Adipocyte (in vitro differentiated cells): ENCODE data around the gene CHST11.

Source experiments
- DNase-seq: peaks from one replicate; pipeline ENCODE4 v3.0.0-alpha.2; 2015; ENCODE audit warnings: low read depth
- H3K27me3 ChIP-seq: replicated peaks from 2 replicates; pipeline ENCODE4 v1.7.0; 2013; ENCODE audit warnings: mild to moderate bottlenecking, low read length, moderate library complexity; ENCODE audit not compliant: control insufficient read depth, insufficient read depth
- H3K36me3 ChIP-seq: 2 replicates; pipeline ENCODE4 v1.7.0; 2013; ENCODE audit warnings: low read length, mild to moderate bottlenecking, moderate library complexity; ENCODE audit not compliant: control insufficient read depth, insufficient read depth, severe bottlenecking
- H3K4me1 ChIP-seq: 2 replicates; pipeline ENCODE4 v1.7.0; 2013; ENCODE audit warnings: mild to moderate bottlenecking, low read length, moderate library complexity; ENCODE audit not compliant: control insufficient read depth, insufficient read depth
- H3K4me3 ChIP-seq: 2 replicates; pipeline ENCODE4 v1.7.0; 2013; ENCODE audit warnings: mild to moderate bottlenecking, low read length, moderate library complexity
- H3K9ac ChIP-seq: 2 replicates; pipeline ENCODE4 v1.7.0; 2013; ENCODE audit warnings: mild to moderate bottlenecking, low read length, moderate library complexity
- H3K9me3 ChIP-seq: 2 replicates; pipeline ENCODE4 v1.7.0; 2013; ENCODE audit warnings: mild to moderate bottlenecking, low read length, moderate library complexity; ENCODE audit not compliant: control insufficient read depth

CHST11 gene

DNA sequence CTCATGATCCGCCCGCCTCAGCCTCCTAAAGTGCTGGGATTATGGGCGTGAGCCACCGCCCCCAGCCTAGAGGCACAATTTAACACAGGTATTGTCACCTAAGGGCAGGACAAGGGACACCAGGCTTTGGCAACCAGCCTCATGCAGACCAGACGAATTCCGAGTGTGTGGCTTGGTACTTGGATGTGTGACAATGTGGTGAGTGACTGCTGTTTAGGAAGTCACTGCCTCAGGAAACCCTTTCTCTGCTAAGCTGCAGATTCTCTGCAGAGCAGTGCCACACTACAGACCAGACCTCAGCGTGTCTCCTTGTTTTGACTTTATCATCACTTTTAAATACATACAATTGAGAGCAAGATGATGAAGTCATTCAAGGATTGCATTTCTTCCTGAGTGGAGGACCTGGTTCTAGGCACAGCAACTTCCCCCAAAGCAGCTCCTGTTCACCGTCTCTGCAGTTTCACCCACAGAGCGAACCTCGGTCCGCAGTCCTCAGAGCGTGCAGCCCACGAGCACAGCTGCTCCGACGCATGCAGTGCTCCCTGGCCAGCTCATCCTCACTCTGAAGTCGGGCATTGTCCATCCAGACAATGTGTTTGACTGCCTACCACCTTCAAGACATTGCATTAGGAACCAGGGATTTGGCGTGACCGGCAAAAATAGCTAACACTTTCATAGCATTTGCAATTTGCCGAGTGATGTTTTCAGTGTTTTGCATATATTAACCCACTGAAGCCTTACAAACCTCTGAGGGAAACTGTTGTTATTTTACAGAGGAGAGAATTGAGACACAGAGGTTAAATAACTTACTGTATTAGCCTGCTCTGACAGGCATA is 235.2 kb downstream of the CHST11 start:
- H3K4me1 ChIP-seq, result peaks cover 27% of the 10 kb centered on the region
- H3K36me3 ChIP-seq, result no peaks in the 10 kb centered on the region
- H3K27me3 ChIP-seq, result no peaks in the 10 kb centered on the region
- no peak overlapping the region for H3K9ac ChIP-seq
- no peak overlapping the region for H3K4me3 ChIP-seq
- H3K9me3 ChIP-seq, result no peaks in the 10 kb centered on the region
- DNase-seq, result no peak

DNA sequence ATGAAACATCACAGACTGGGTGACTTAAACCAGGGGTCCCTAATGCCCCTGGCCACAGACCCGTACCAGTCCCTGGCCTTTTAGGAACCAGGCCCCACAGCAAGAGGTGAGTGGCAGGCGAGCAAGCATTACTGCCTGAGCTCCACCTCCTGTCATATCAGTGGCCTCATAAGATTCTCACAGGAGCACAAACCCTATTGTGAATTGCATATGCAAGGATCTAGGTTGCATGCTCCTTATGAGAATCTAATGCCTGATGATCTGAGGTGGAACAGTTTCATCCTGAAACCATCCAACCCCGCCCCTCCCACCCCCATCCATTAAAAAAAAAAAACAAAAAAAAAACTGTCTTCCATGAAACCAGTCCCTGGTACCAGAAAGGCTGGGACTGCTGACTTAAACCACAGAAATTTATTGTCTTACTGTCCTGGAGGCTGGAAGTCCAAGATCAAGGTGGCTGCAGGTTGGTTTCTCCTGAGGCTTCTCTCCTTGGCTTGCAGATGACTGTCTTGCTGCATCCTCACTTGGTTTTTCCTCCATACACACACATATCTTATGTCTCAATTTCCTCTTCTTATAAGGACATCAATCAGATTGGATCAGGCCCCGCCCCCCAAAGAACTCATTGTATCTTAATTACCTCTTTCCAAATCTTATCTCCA is 235.9 kb downstream of the CHST11 start:
- Histone ChIP-seq H3K4me1 (peaks cover 30% of the 10 kb centered on the region), H3K27me3 (no peaks in the 10 kb centered on the region), H3K4me3 (no peak overlapping the region), H3K9me3 (no peaks in the 10 kb centered on the region), H3K9ac (no peak overlapping the region), H3K36me3 (no peaks in the 10 kb centered on the region)
- DNase-seq, result no peak

DNA sequence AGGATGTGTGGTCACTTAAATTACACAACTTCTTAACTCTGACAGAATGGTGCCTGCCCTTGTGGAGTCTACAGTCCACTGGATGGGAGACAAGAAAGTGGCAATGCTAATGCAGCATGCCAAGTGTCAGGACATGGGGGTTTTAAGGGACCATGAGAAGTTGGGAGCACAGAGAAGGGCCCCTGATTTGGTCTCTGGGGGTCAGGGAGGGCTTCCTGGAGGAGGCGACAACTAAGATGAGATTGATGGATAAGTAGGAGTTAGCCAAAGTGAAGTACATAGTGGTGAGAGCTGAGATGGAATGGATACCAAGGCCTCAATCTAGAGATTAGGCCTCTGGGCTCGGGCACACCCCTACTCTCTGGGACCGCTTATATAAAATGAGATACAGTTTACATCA is 236.7 kb downstream of the CHST11 start:
- Histone ChIP-seq H3K4me1 (peaks cover 38% of the 10 kb centered on the region), H3K36me3 (no peaks in the 10 kb centered on the region), H3K4me3 (no peak overlapping the region), H3K9me3 (no peaks in the 10 kb centered on the region), H3K27me3 (no peaks in the 10 kb centered on the region), H3K9ac (no peak overlapping the region)
- DNase-seq, result no peak

DNA sequence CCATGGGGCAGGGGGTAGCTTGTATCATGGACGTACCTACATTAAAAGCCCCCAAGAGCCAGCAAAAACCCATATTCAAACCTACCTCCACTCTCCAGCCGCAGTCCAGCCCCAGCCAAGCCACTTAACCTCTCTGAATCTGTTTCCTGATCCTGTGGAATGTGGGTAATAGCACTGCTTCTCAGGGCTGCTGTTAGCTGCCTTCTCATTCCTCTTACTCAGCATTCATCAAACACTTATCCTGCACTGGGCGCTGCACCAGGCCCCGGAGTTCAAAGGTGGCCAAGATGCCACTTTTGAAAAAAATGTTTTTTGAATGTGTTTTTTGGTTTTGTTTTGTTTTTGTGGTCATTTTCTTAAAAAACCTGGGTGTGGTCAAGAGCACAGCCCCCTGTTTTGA is 237.4 kb downstream of the CHST11 start:
- no peaks in the 10 kb centered on the region for H3K27me3 ChIP-seq
- H3K9me3 ChIP-seq, result no peaks in the 10 kb centered on the region
- no peaks in the 10 kb centered on the region for H3K36me3 ChIP-seq
- DNase-seq, result no peak
- H3K9ac ChIP-seq, result peak overlapping the region; percentile 9
- H3K4me1 ChIP-seq, result peaks cover 45% of the 10 kb centered on the region
- no peak overlapping the region for H3K4me3 ChIP-seq

DNA sequence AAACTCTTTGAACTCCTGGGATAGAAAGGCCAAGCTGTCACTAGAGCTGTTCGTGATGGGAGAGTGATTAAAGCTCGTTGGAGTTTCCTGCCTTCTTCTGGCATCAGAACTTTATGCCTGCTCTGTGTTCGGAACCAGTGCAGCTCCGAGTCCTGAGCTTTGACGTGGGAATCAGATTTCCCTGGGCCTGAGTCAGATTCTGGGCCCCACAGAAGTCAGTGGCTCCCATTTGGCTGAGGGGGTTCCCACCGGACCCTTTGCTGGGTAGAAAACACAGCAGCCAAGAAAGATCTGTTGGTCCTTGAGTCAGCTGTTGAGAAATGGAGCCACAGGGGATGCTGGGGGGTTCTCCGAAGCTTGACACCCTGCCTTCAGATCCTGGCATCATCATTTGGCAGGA is 238.0 kb downstream of the CHST11 start:
- Histone ChIP-seq H3K27me3 (no peaks in the 10 kb centered on the region), H3K9ac (peak overlapping the region; percentile 18), H3K36me3 (no peaks in the 10 kb centered on the region), H3K9me3 (no peaks in the 10 kb centered on the region), H3K4me1 (peaks cover 50% of the 10 kb centered on the region), H3K4me3 (no peak overlapping the region)
- no peak for DNase-seq

DNA sequence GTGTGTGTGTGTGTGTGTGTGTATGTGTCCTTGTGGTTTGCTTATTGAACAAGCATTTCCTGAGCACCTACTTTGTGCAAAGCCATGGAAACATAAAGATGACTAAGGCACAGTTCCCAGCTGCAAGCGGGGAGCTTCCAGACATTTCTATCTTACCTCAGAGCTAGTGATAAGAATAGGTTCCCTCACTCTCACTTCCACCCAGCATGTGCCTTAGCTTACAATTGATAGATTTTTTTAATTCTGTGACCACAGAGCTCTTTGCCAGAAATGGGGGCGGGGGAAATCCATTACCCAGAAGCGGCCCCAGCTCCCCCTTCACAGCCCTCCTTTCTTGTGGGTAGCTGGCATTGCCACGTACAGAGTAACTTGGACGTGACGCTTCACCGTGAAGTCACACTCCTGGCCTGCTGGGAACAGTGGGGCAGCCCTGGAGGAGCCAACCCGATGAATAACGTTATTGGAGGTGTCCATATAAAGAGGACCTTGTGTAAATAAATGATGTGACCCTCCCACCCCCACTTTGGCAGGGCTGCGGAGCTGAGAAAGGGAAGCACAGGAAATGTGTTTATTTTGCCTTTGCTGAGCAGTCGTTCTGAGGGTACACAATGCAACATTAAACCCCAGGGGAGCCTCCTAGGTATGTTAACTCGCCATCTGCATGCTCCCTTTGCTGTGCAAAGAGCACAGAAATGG is 238.9 kb downstream of the CHST11 start:
- Histone ChIP-seq H3K4me3 (no peak overlapping the region), H3K27me3 (no peaks in the 10 kb centered on the region), H3K9me3 (no peaks in the 10 kb centered on the region), H3K4me1 (peaks cover 59% of the 10 kb centered on the region), H3K36me3 (no peaks in the 10 kb centered on the region), H3K9ac (peak overlapping the region; percentile 18)
- DNase-seq, result peak; percentile 14

DNA sequence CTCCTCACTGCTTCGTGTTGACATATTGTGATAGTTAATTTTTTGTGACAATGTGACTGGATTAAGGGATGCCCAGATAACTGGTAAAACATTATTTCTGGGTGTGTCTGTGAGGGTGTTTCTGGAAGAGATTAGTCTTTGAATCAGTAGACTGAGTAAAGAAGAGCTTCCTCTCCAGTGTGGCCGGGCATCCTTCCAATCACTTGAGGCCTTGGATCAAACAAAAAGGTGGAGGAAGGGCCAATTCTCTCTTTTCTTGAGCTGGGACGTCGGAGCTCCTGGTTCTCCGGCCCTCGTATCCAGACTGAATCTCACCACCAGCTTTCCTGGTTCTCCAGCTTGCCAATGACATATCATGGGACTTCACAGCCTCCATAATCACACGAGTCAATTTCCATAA is 240.4 kb downstream of the CHST11 start:
- Histone ChIP-seq H3K9ac (no peak overlapping the region), H3K9me3 (no peaks in the 10 kb centered on the region), H3K27me3 (no peaks in the 10 kb centered on the region), H3K36me3 (no peaks in the 10 kb centered on the region), H3K4me3 (no peak overlapping the region), H3K4me1 (peaks cover 75% of the 10 kb centered on the region)
- no peak for DNase-seq

DNA sequence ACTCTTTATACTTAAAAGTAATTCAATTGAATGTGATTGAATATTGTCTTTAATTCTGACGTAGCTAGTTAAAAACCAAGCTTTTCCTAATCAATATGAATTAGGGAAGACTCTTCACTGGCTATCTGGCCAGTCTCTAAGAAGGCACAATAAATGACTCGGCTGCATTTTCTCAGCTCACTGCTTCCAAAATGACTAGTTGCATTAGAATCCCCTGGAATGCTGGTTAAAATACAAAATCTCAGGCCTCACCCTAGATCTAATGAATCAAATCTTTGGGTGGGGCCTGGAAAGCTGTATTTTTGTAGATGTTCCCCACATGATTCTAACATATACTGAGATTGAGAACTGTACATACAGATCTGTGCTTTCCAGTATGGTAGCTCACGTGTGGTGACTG is 242.1 kb downstream of the CHST11 start:
- H3K4me3 ChIP-seq, result no peak overlapping the region
- H3K36me3 ChIP-seq, result no peaks in the 10 kb centered on the region
- H3K4me1 ChIP-seq, result peaks cover 89% of the 10 kb centered on the region
- peak overlapping the region; percentile 28 for H3K9ac ChIP-seq
- DNase-seq, result peak; percentile 54
- H3K27me3 ChIP-seq, result no peaks in the 10 kb centered on the region
- no peaks in the 10 kb centered on the region for H3K9me3 ChIP-seq

DNA sequence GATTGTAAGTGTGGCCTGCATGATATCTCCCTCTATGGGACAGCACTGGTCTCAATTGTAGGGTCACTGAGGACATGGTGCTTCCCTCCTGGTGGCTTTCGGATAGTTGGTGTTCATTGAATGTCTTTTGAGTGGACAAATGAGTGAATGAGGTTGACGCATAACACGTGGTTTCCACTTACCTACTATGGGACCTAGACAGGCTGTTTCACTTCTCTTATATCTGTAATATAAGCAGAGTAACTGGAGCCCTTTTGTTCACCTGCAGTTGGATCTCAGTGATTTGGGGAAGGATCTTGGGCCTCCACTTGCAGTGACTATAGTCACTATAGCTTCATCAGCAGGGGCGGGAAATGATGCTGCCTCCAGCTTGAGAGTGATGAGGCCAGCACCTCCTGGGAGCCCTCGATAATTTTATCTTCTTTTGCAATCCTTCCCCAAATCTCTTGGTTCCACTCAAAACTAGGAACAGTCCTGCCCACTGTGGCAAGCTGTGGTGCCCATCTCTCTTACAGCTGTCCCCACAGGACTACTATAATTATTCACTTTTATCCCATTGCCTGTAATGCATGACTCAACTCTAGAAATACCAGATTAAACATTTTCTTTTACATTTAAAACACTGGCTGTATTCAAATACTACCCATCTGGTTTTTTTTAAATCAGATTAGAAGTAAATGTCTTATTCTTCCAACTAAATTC is 242.9 kb downstream of the CHST11 start:
- DNase-seq, result peak; percentile 58
- peak overlapping the region; percentile 60 for H3K9ac ChIP-seq
- no peak overlapping the region for H3K4me3 ChIP-seq
- peaks cover 82% of the 10 kb centered on the region for H3K4me1 ChIP-seq
- H3K9me3 ChIP-seq, result no peaks in the 10 kb centered on the region
- no peaks in the 10 kb centered on the region for H3K27me3 ChIP-seq
- no peaks in the 10 kb centered on the region for H3K36me3 ChIP-seq

DNA sequence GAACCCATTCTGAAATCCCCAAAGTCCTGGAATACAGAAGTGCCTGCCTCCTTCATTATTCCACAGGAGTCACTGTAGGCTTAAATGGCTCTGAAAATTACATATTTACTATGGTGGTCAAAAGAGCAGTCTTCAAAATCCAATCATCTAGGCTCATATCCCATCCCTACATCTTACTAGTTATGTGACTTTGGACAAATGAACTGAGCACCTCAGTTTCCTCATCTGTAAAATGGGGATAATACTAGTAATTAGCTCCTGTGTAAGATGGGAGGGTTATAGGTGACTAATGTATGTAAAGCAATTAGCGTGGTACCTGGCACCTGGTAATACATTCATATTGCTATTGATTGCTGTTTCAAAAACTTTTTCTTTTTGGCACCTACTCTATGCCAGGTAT is 243.6 kb downstream of the CHST11 start:
- Histone ChIP-seq H3K36me3 (no peaks in the 10 kb centered on the region), H3K9me3 (no peaks in the 10 kb centered on the region), H3K4me1 (peaks cover 76% of the 10 kb centered on the region), H3K4me3 (no peak overlapping the region), H3K9ac (peak overlapping the region; percentile 60), H3K27me3 (no peaks in the 10 kb centered on the region)
- no peak for DNase-seq

DNA sequence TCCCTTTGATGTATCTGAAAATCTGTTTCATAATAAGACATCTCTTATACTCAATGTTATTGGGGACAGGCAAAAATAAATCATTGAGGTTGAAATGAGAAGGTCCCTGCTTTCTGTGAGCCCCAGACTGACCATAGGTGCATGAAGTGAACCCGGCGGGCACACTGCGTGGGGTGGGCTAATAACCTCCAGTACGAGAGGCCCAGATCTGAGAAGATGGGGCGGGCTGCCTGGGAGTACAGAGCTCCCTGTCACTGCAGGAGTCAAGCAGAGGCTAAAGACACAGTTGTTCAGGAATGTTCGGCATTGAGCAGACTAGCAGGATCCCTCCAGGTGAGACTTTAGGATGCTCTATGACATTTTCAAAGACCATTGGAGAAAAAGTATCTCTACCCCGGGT is 244.6 kb downstream of the CHST11 start:
- no peaks in the 10 kb centered on the region for H3K27me3 ChIP-seq
- DNase-seq, result no peak
- no peaks in the 10 kb centered on the region for H3K9me3 ChIP-seq
- H3K4me3 ChIP-seq, result no peak overlapping the region
- H3K4me1 ChIP-seq, result peaks cover 67% of the 10 kb centered on the region
- H3K9ac ChIP-seq, result no peak overlapping the region
- no peaks in the 10 kb centered on the region for H3K36me3 ChIP-seq
